ENCODE measurements around the gene NPTX1.

The NPTX1 gene

GRCh38 chr17:80438806-80439205 is 37.6 kb downstream of the NPTX1 start:
- no peak for TF ChIP-seq CTCF (conservative IDR thresholded peaks at IDR 0.05; ENCODE audit: low read length)
- no peak overlapping the region for H3K4me3 ChIP-seq (ENCODE audit: low read length)
- no peak for DNase-seq (ENCODE audit: low read depth)

- no peak for DNase-seq (ENCODE audit: low read depth)
- no peak for TF ChIP-seq CTCF (conservative IDR thresholded peaks at IDR 0.05; ENCODE audit: low read length)
- no peak overlapping the region for H3K4me3 ChIP-seq (ENCODE audit: low read length)
These were observed 38.9 kb downstream of the NPTX1 start for GRCh38 chr17:80437532-80437931.

GRCh38 chr17:80433916-80434666 is 42.3 kb downstream of the NPTX1 start:
- no peak for DNase-seq (ENCODE audit: low read depth)
- no peak for TF ChIP-seq CTCF (conservative IDR thresholded peaks at IDR 0.05; ENCODE audit: low read length)
- H3K4me3 ChIP-seq (ENCODE audit: low read length), result no peak overlapping the region

GRCh38 chr17:80432961-80433550 is 43.4 kb downstream of the NPTX1 start:
- no peak for TF ChIP-seq CTCF (conservative IDR thresholded peaks at IDR 0.05; ENCODE audit: low read length)
- DNase-seq (ENCODE audit: low read depth), result no peak
- no peak overlapping the region for H3K4me3 ChIP-seq (ENCODE audit: low read length)

- H3K4me3 ChIP-seq (ENCODE audit: low read length), result no peak overlapping the region
- TF ChIP-seq CTCF (conservative IDR thresholded peaks at IDR 0.05; ENCODE audit: low read length), result no peak
- DNase-seq (ENCODE audit: low read depth), result no peak
These were observed 44.0 kb downstream of the NPTX1 start for GRCh38 chr17:80432350-80432955.

- TF ChIP-seq CTCF (conservative IDR thresholded peaks at IDR 0.05; ENCODE audit: low read length), result no peak
- no peak for DNase-seq (ENCODE audit: low read depth)
These were observed 44.9 kb downstream of the NPTX1 start for GRCh38 chr17:80431246-80432195.

More at GRCh38 chr17:80431246-80432195, 44.9 kb downstream of the NPTX1 start:
- H3K4me3 ChIP-seq (ENCODE audit: low read length), result no peak overlapping the region
